GM12801 (cell line): ENCODE data around the gene NIPAL4.

Experiments used
- TF ChIP-seq, protein P1 (sequence below): IDR thresholded peaks from one replicate; pipeline ENCODE4 v1.5.1; 2011; ENCODE audit warnings: control low read depth; ENCODE audit not compliant: insufficient read length; ENCODE audit errors: extremely low read depth

The NIPAL4 gene

GRCh38 chr5:157506066-157506590 lies 46.1 kb downstream of the NIPAL4 start:
- TF ChIP-seq, protein P1, sequence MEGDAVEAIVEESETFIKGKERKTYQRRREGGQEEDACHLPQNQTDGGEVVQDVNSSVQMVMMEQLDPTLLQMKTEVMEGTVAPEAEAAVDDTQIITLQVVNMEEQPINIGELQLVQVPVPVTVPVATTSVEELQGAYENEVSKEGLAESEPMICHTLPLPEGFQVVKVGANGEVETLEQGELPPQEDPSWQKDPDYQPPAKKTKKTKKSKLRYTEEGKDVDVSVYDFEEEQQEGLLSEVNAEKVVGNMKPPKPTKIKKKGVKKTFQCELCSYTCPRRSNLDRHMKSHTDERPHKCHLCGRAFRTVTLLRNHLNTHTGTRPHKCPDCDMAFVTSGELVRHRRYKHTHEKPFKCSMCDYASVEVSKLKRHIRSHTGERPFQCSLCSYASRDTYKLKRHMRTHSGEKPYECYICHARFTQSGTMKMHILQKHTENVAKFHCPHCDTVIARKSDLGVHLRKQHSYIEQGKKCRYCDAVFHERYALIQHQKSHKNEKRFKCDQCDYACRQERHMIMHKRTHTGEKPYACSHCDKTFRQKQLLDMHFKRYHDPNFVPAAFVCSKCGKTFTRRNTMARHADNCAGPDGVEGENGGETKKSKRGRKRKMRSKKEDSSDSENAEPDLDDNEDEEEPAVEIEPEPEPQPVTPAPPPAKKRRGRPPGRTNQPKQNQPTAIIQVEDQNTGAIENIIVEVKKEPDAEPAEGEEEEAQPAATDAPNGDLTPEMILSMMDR = no peak

GRCh38 chr5:157506981-157507780 lies 47.2 kb downstream of the NIPAL4 start:
- TF ChIP-seq, protein P1 = no peak

- TF ChIP-seq, protein P1 = no peak
These were observed 49.1 kb downstream of the NIPAL4 start for GRCh38 chr5:157509093-157509492.

GRCh38 chr5:157509587-157509986 lies 49.6 kb downstream of the NIPAL4 start:
- TF ChIP-seq, protein P1 = no peak

- TF ChIP-seq, protein P1 = no peak
These were observed 50.7 kb downstream of the NIPAL4 start for GRCh38 chr5:157510682-157511081.

DNA sequence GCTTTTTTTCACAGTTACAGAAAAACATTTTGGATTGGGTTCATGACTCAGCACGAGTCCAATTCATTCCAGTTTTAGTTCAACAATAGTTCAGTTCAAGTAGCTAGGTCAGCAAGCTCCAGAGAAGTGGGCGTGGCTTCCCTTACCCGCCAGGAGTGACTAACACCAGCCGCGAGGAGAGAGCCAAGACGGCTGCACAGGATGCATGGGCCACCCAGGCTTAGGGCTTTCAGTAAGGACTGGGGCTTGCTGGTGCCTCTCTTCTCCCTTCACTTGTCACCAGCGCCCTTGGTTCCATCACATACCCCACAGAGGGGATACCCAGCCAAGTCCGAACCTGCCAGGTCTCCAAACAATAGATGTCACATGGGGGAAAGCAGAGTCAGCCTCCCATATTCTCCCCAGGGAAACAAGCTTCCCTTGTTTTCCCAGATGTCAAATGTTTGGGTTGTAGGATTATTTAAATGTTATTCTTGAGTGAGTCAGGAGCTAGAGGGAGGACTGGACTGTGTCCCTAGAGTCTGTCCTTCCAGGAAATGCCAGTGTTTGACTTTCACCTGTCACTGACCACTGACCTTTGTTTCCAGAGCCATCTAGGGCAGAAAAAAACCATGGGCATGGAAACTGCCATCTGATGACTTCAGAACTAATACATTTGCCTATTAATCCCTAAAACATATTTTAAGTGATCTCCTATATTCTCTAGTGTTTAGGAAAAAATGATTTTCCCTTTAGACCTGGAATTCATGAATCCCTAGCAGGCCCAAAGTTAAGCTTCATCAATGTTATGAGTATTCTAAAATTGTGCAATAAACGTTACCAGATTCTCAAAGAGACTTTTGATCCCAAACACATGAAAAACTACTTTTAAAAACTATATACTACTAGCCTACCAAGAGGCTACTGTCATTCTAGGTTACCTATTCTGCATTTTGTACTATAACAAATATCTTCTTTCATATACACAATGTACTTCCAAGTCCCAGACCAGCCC lies 51.9 kb downstream of the NIPAL4 start:
- TF ChIP-seq, protein P1 = no peak

GRCh38 chr5:157513182-157513581 lies 53.2 kb downstream of the NIPAL4 start:
- TF ChIP-seq, protein P1 = no peak
